GM12801 (cell line): ENCODE measurements around the gene TMEM204.

Source experiments
- TF ChIP-seq, protein P1 (sequence below): IDR thresholded peaks from one replicate; pipeline ENCODE4 v1.5.1; 2011; ENCODE audit warnings: control low read depth; ENCODE audit not compliant: insufficient read length; ENCODE audit errors: extremely low read depth

The TMEM204 gene

DNA sequence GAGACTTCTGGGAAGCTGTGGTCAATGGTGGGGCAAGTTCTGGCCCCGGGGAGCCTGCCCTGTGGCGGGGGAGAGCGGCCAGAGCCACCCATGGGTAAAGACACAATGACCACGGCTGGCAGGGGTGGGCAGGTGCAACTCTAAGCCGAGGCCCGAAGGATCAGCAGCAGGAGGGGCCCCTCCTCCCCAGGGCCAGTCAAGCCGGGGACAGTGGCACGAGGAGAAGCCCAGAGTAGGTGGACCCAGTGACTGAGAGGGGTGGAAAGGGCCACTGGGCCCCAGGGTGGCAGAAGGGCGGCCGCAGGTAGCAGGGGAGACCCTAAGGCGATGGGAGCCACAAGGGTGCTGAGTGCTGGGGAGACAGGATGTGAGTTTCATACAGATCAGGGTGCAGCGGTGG lies 17.7 kb downstream of the TMEM204 start:
- TF ChIP-seq, protein P1, sequence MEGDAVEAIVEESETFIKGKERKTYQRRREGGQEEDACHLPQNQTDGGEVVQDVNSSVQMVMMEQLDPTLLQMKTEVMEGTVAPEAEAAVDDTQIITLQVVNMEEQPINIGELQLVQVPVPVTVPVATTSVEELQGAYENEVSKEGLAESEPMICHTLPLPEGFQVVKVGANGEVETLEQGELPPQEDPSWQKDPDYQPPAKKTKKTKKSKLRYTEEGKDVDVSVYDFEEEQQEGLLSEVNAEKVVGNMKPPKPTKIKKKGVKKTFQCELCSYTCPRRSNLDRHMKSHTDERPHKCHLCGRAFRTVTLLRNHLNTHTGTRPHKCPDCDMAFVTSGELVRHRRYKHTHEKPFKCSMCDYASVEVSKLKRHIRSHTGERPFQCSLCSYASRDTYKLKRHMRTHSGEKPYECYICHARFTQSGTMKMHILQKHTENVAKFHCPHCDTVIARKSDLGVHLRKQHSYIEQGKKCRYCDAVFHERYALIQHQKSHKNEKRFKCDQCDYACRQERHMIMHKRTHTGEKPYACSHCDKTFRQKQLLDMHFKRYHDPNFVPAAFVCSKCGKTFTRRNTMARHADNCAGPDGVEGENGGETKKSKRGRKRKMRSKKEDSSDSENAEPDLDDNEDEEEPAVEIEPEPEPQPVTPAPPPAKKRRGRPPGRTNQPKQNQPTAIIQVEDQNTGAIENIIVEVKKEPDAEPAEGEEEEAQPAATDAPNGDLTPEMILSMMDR = no peak

DNA sequence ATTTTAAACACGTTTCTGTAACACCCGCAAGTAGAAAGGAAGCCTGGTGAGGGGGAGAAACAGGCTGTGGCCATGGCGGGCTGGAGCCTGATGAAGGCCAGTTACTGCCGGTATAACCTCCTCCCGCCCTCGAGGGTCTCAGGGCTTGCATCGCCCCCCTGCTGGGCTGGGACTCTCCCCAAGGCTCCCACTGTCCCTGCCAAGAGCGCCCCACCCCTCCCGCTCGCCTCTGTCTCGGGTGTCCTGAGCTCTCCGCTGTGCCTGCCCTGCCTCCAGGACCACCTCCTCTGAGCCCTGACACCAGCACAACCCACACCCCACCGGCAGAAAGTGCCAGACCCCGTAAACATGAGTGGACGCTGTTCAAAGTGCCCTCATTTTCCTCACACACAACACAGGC lies 18.7 kb downstream of the TMEM204 start:
- TF ChIP-seq, protein P1 = no peak

DNA sequence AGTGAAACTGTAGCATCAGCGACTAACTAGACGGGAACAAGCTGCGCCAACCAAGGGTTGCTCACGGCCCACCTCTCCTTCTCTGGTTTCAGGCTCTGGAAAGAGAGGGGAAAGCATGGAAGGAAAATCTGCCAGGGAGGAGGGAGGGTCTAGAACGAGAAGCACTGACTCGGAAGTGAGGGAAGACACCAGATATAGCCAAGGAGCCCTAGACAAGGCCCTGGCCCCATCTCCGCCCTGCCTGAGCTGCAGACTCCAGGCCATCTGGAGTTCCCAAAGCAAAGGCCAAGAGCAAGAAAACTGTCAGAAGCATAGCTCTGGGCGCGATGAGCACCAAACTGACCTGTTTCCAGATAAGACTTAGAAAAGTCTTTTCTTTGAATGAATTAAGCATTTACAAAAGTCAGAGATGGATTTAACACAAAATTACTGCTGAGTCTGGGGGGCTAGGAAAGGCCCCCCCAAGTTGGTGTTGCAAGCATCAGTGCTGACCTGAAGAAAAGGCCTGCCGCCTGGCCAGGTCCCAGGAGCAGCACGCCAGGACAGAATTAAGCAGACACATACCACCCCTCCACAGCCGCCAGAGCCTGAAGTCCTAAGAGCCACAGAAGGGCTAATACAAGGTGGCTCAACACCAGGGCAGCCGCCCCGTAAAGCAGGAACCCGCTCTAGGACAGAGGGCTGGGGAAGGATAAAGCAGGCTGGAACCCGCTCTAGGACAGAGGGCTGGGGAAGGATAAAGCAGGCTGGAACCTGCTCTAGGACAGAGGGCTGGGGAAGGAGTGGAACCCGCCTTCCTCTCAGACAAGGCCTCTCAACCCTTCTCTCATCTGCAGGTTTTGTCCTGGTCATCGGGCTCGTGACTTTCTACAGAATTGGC lies 20.7 kb downstream of the TMEM204 start:
- TF ChIP-seq, protein P1 = no peak

DNA sequence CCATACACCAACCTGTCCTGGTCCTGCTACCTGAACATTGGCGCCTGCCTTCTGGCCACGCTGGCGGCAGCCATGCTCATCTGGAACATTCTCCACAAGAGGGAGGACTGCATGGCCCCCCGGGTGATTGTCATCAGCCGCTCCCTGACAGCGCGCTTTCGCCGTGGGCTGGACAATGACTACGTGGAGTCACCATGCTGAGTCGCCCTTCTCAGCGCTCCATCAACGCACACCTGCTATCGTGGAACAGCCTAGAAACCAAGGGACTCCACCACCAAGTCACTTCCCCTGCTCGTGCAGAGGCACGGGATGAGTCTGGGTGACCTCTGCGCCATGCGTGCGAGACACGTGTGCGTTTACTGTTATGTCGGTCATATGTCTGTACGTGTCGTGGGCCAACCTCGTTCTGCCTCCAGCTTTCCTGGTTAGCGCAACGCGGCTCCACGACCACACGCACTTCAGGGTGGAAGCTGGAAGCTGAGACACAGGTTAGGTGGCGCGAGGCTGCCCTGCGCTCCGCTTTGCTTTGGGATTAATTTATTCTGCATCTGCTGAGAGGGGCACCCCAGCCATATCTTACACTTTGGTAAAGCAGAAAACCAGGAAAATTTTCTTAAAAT lies 21.5 kb downstream of the TMEM204 start:
- TF ChIP-seq, protein P1 = no peak

DNA sequence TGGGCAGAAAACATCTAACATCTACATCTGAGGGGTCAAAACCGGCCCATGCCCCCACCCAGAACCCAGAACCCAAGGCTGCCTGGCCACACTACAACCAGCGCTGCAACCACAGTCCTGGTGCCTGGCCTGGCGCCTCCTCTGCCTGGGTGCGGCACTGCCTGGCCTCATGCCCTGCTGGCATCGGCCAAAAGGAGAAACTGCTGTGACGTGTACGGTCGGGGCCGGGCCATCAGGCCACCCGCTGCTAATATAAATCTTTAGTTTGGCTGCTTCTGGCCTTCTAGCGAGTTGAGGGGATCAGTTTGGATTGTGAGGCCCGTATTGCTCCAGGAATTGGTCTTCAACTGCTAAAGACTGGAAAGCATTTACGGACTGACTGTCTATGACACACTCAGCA lies 22.8 kb downstream of the TMEM204 start:
- TF ChIP-seq, protein P1 = no peak

DNA sequence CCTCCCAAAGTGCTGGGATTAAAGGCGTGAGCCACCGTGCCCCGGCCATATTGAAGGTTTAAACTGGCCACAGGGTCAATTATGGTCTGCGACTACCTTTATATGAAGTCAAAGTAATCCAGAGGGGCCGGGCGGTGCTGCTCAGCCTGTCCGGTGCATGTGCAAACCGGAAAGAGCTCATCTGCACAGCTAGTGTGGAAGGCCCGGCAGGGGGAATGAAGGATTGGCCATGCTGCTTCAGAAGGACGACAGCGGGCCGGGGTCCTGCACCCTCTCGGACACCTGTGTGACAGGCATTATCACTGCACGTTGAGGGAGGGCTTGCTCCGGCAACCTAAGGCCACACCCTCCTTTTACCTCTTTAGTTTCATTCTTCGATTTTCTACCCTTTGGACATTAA lies 23.6 kb downstream of the TMEM204 start:
- TF ChIP-seq, protein P1 = no peak

DNA sequence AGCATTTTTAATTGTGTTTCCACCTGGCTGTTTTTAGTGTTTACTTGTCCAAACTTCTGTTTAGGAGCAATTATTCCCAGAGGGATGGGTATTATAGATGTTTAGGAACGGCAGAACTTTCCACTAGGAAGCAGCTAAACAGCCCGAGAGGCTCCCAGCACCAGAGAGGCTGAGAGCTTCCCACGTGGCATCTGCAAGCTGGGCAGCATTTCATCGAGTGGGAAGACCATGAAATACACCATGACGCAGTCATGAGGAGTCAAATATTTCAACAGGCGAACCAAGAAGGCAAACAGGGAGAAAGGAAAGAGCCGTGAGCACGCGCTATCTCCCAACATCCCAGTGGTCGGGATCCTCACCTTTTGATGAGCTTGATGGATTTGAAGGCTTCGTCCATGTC lies 24.1 kb downstream of the TMEM204 start:
- TF ChIP-seq, protein P1 = no peak
